HG03066 (cell line): Measurements from ENCODE around the gene HNRNPLL.
"Not testable (repeated sequence)": the region's sequence is repeated elsewhere in the genome, so short reads cannot be mapped to it uniquely, and the experiment has no call there.

Source experiments
- ATAC-seq: cut with Tn5 transposase; IDR thresholded peaks from one replicate; pipeline ENCODE4 v1.9.1; 2021; ENCODE audit warnings: low read depth; ENCODE audit not compliant: unreplicated experiment

Gene HNRNPLL

DNA sequence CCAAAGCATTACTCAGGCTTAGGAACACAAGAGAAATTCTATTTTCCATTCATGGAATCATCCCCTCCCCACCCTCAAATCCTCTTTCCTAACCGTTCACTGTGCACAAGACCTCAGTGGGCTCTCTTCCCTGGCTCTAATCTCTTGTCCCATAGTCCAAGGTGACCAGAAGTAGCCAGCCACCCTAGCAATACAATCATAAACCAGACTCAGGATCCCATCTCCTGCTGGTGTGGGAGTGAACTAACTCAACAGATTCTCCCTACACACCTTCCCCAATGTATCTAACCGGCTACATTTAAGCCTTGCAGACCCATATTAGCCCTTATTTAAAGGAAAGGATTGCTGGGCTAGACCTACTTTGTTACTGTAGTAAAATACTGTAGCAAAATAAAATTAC is 45.5 kb downstream of the HNRNPLL start:
- ATAC-seq = no peak

- no peak for ATAC-seq
Measured at GRCh38 chr2:38556006-38556801, 46.5 kb downstream of the HNRNPLL start.

GRCh38 chr2:38554973-38555595 is 47.6 kb downstream of the HNRNPLL start:
- no peak for ATAC-seq

DNA sequence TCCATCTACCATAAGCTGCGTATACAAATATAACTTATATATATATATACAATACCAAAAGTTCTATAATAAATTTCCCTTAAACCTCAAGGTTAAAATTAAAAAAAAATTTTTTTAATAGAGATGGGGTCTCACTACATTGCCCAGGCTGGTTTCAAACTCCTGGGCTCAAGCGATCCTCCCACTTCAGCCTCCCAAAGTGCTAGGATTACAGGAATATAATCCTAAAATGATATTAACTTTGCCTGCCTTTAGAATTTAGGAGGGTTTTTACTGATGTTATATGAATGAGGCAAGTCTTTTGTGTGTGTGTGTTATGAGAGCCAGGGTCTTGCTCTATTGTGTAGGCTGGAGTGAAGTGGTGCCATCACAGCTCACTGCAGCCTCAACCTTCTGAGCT is 49.2 kb downstream of the HNRNPLL start:
- ATAC-seq = no peak

GRCh38 chr2:38552259-38552658 is 50.5 kb downstream of the HNRNPLL start:
- ATAC-seq = no peak

- no peak for ATAC-seq
Measured at GRCh38 chr2:38551746-38552145, 51.0 kb downstream of the HNRNPLL start.

- no peak for ATAC-seq
Measured at GRCh38 chr2:38551171-38551570, 51.6 kb downstream of the HNRNPLL start.

GRCh38 chr2:38549851-38550250 is 52.9 kb downstream of the HNRNPLL start:
- ATAC-seq = no peak

GRCh38 chr2:38549071-38549704 is 53.5 kb downstream of the HNRNPLL start:
- no peak for ATAC-seq

GRCh38 chr2:38547791-38548190 is 54.9 kb downstream of the HNRNPLL start:
- ATAC-seq = no peak

DNA sequence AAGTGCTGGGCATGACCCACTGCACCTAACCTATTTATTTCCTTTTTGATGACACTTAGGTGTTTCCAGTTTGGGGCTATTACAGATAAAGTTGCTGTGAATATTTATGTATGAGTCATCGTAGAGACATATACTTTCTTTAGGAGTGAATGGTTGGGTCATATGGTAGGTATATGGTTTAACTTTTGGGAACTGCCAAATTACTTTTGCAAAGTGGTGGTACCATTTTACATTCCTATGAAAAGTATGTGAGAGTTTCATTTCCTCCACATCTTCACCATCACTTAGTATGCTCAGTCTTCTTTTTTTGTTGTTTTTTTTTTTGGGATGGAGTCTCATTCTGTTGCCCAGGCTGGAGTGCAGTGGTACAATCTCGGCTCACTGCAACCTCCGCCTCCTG is 56.1 kb downstream of the HNRNPLL start:
- no peak for ATAC-seq

- ATAC-seq = no peak
Measured at GRCh38 chr2:38546064-38546463, 56.7 kb downstream of the HNRNPLL start.

DNA sequence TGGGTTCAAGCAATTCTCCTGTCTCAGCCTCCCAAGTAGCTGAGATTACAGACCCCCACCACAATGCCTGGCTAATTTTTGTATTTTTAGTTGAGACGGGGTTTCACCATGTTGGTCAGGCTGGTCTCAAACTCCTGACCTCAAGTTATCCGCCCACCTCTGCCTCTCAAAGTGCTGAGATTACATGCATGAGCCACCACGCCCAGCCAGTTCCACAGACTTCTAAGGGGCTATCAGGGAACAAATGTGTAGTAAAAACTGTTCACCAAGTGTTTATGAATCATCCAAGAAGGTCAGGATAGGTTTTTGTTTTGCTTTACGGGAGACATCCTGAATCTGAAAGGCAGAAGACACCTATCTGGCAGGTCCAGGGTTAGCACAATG is 60.5 kb downstream of the HNRNPLL start:
- not testable (repeated sequence) for ATAC-seq

GRCh38 chr2:38540580-38541286 is 62.0 kb downstream of the HNRNPLL start:
- ATAC-seq = no peak

DNA sequence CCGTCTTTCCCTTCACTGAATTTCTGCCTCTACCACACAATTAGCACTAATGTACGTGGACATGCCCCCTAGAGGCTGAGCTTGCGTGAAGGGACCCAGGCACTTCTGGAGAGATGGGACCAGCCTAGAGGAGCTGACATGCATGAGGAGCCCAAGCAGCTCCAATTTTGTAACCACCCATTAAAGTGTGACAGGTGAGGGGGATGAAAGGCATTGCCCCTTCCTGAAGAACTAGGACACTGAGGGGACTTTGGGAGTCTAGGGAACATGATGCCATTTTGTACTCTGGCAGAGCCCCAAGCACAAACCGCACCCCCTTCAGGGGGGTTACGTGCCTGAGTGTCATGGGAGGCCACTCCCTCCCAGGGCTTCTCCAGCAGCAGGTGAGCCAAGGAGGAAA is 63.6 kb downstream of the HNRNPLL start:
- ATAC-seq = no peak

DNA sequence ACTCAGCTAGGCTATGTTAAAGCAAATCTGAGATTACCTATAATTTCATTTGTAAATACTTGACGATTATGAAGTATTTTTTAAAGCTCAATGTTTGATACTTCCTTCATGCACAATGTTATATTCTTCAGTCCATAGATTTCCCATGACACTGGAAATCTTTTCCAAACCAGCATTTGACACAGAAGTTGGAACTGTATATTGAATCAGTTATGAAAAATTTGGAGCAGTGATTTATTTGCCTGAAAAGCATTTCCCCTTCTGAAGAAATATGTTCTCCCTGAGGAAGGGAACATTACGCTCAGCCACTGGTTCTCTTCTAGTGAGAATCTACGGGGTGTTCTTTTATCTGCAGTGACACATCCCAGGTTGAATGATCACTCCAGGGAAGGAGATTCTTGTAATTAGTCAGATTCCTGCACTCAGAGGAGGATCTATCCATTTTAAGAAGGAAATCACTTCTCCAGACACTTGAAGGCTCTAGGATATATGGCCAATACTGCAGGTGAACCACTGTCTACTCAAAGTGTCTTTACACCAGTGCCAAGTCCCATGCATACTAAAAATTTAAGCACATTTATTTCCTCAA is 64.7 kb downstream of the HNRNPLL start:
- no peak for ATAC-seq

- ATAC-seq = not testable (repeated sequence)
Measured at GRCh38 chr2:38537296-38537695, 65.4 kb downstream of the HNRNPLL start.

DNA sequence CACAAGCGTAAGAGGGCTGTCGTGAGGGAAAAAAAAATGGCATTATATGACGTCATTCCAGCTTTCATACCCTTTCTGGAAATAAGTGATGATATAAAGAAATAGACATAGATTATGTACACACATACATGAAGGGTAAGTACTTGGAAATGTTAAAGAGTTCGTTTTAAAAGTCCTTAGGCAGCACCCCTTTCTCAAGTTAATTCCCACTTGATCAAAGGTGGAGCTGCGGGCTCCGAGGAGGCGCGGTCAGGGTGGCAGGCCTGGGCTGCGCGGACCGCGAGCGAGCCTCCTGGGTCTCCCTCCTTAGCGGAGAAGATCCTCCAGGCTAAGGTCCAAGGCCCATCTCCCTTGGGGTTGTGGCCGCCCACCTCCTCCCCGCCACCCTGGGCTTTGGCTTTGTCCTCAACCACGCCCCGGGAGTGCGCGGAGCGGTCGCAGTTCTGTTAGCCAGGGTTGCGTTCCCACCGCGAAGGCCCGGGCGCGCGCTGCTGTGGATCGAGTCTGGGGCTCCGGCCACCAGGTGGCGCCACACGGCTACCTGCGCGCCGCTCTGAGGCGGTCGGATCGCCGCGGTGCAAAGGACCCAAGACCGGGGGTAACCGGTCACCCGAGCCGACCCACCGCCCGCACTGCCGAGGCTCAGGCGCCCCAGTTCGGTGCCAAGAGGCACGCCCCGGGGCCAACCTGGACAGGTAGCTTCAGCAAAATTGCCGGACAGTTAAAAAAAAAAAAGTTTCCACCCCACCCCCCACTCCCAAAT is 66.8 kb downstream of the HNRNPLL start:
- peak; percentile 48 for ATAC-seq

DNA sequence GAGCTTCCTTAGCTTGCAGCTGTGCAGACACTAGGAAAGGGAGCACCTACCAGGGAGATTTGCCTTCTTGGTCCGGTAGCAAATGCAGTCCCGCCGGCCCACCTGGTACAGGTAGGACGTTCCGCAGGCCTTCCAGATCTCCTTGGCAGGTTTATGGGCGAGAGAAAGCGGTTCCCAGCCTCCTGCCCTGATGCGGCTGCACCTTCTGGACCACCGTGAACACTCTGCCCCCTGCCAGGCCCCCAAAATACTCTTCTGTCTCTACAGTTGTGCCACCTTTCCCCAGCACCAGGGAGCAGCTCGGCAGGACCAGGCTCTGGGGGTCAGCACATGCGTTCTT is 67.4 kb downstream of the HNRNPLL start:
- ATAC-seq = no peak

DNA sequence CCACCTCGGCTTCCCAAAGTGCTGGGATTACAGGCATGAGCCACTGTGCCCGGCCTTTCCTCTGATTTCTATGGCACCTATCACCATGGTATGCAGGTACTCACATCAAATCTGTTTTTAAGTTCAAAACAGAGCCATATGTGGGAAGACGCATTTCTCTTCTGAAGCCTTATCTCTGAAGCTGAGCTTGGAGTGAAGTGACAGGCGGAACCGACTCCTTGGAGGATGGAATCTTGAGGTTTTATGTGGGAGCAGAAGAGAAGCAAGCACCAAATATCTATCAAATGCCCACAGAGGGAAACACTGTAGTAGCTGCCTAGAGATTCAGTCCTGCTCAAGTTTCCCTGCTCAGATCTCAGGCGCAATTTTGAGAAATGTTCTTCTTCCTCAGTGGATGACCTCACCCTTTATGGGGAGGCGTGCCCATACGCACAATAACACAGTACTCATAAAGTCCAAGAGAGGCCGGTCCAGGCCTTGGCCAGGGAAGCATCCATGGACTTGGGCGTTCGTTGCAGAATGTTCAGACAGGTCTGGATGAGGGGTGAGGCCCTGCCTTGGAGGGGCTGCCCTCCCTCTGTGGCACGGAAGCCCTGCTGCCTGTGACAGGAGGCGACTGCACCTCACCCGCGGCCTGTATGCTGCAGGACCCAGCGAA is 67.9 kb downstream of the HNRNPLL start:
- no peak for ATAC-seq
